Myocyte (in vitro differentiated cells): Measurements from ENCODE around the gene PPFIBP2. TPM values are rescaled to one million over a fixed set of nuclear protein-coding genes. Genes with fewer than 3 reads are reported as not detected.
"Not testable (repeated sequence)": the region's sequence is repeated elsewhere in the genome, so short reads cannot be mapped to it uniquely, and the experiment has no call there.

Experiments
- DNase-seq: peaks from one replicate; pipeline ENCODE4 v3.0.0-alpha.2; 2012; ENCODE audit warnings: low read depth
- total RNA-seq: library from RNA; depleted of rRNA; stranded (reverse); fragments of >200 nt; gene quantifications from 2 replicates; pipeline ENCODE4 v1.2.3, GENCODE V29; 2014

PPFIBP2 gene
- total RNA-seq, 1 donor from 2014 or later = 43.3 TPM

DNA sequence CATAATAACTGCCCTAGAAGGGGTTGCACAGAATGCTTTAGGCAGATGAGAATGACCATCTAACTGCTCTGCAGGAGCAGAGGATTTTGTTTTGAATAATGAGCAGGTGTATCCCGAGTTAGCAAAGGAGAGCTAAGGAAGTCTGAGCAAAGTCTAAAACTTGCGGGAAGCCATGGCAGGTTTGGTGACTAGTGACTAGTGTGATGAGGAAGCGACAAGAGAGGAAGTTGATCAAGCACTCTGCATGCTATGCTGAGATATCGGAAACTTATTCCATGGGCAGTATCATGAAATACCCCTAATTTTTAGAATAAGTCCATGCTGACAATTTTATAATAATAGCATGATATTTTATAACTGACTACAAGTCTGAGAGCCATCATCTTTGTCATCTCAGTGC, 15.6 kb upstream of the PPFIBP2 start:
- no peak for DNase-seq

- DNase-seq = no peak
Measured at GRCh38 chr11:7499081-7499480, 14.7 kb upstream of the PPFIBP2 start.

DNA sequence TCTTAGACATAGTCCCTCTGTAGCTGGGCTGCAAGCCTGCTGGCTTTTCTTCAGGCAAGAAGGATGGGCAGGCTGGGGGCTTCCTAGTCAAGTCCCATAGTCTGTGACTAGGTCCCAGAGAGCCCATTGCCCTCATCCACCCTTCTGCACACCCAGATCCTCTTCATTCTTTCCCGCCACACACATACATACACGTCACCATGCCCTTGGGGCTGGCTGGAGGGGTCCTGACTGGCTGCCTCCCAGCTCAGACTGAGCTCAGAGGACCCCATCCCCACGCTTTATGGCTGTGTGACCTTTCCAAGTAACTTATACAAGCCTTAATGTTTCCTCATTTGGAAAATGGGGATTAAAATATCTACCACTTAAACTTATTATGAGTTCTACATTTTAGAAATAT, 13.5 kb upstream of the PPFIBP2 start:
- DNase-seq = no peak

- DNase-seq = no peak
Measured at GRCh38 chr11:7501251-7501650, 12.5 kb upstream of the PPFIBP2 start.

DNA sequence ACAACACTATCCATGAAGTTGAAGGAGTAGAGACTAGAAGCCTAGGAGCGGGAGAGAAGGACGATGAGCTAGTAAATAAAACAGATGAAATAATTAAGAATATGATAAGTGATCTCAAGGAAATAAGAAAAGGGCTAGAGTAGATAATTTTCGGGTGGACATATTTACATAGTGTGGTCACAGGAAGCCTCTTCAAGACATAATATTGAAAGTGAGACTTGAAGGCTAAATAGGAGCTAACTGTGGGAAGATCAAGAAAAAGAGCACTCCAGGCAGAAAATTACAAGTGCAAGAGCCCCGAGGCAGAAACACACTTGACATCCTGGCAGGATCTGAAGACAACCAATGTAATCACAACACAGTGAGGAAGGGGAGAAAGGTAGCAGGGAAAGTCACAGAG, 11.9 kb upstream of the PPFIBP2 start:
- DNase-seq = no peak

- no peak for DNase-seq
Measured at GRCh38 chr11:7506243-7506642, 7.6 kb upstream of the PPFIBP2 start.

DNA sequence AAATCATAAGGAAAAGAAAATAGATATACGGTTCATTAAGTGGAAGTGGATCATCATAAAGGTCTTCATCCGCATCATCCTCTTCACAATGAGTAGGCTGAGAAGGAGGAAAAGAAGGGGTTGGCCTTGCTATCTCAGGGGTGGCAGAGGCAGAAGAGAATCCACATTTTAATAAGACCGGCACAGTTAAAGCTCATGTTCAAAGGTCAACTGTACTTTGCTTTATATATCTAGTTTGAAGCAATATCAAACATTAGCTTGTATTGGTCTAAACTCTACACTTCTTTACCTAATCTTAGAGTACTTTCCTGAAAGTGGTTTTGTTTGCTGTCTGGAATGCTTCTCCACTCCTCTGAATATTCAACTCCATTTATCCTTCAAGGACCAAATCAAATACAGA, 5.7 kb upstream of the PPFIBP2 start:
- no peak for DNase-seq

GRCh38 chr11:7509966-7510365, 3.8 kb upstream of the PPFIBP2 start:
- no peak for DNase-seq

DNA sequence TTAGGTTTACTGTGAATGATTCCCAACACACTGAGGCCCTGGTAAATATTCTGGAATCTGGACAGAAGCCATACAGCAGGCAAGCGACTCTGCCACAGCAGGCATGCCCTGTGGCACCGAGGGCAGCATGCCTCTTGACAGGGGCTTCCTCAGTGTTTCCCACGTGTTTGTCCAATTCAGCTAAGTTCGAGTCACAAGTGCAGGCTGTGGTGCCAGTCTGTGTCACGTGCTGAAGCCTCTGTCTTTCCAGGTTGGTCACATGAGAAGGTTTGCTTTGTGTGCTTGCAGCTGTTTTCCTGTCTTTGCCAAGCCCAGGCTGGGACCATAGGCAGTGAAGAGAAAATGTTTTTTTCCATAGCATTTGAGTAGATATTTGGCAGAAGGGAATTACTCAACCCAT, 2.4 kb upstream of the PPFIBP2 start:
- DNase-seq = peak; percentile 85

GRCh38 chr11:7512525-7513233, 1.1 kb upstream of the PPFIBP2 start:
- DNase-seq = peak; percentile 83

DNA sequence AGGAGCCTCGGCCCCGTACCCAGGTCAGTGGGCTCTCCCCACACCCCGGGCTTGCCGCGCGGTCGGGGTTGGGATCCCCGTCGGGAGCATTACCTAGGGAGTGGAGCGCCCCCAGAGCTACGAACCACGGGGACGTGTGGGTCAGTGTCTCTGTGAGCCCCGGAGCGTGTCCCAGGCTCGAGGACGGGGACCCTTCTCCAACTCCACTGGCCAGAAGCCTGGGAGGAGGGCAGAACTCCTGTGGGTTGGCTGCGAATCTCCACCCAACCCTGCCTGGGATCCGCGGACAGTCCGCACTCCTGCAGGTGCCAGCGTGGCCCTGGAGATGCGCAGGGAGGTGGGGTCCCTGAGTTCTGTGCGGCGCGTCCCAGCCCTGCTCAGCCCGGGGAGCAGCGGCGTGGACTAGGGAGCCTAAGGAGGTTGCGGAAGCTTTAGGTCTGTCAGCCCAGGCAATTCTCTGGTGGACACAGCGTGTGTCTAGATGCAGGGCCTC, 346 bp downstream of the PPFIBP2 start:
- no peak for DNase-seq

GRCh38 chr11:7515447-7515886, 1.7 kb downstream of the PPFIBP2 start:
- DNase-seq = peak; percentile 52

- no peak for DNase-seq
Measured at GRCh38 chr11:7516475-7516874, 2.7 kb downstream of the PPFIBP2 start.

- not testable (repeated sequence) for DNase-seq
Measured at GRCh38 chr11:7517743-7518142, 3.9 kb downstream of the PPFIBP2 start.

DNA sequence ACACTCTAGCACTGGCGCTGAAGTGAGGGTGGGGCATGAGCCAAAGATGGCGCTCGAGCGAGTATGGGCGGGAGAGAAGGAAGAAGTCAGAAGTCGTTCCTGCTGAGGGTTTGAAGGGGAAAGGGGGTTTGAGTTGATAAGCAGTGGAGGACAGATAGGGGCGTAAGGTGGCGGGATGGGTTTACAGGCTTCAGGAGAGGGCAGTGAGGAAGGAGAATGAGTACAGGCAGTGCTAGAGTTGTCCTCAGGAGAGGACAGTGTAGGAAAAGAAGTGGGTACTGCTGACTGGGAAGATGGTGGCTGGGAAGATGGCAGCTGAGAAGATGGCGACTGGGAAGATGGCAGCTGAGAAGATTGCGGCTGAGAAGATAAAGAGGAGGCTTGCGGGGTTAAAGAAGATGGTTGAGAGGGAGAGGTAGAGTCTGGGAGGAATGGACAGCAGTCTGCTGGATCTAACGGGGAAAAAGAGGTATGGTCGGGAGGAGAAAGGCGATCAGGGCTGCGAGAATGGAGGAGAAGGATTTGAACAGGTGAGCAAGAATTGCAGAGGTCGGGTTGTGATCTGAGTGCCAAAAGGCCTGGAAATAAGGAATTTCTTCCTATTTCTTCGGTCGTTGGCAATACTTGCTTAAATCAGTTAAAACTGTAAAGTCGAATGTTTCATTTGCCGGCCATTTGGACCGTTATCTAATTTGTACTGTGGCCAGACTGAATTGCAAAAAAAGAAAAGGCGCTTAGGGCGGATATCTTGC, 5.2 kb downstream of the PPFIBP2 start:
- DNase-seq = no peak

- no peak for DNase-seq
Measured at GRCh38 chr11:7520011-7520942, 6.5 kb downstream of the PPFIBP2 start.

DNA sequence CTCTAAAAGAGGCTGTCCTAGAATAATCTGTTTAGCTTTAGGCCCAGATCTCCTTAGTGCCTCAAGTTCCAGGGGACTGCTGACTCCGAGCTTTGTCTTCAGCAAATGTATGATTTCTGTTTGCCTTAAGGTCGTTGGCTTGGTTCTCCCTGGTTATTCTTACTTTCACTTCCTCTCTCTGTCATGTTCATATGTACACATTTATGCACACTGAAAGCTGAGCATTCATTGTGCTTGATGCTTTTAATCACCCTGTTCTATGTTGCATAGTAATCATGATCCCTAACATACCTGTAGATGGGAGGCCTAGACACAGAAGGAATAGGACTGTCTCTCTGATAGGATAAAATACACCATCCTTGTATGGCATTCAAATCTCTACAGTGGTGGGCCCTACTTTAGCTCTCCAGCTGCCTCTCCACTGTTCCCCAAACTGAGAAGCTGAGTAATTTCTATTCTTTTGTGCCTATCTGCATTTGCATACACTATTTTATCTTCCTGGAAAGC, 7.2 kb downstream of the PPFIBP2 start:
- DNase-seq = no peak

DNA sequence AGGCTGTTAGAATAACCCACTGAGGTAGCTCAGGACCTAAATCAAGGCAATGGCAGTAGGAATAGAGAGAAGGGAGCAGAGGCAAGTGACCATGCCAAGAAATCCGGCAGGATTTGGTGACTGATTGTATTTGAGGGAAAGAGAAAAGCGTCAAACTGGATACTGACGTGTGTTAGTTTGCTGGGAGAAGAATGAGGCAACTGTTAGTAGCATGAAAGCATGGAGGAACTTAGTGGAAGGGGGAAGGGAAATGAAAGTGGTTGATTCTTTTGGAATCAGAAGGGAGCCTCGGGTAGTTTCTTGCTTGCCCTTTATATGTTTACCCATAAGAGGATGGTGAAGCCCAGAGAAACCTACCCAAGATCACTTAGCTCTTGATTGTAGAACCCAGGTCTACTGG, 8.3 kb downstream of the PPFIBP2 start:
- DNase-seq = no peak

DNA sequence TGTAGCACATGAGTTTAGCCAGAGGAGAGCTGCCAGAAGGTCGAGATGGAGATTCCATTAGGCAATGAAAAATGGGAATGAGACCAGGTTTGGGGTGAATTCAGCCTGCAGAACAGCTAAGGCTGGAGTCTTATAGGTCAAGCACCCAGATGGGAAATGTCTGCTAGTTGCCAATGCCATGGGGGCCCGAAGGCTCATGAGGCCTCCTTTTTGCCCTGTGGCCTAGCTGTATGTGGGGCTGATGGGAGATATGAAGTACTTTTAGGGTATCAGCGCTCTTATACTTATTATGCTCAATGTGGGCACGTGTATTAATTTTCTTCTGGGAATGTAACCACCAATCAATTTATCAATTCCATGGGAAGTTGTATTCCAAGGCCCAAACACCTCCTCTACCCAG, 8.7 kb downstream of the PPFIBP2 start:
- no peak for DNase-seq

DNA sequence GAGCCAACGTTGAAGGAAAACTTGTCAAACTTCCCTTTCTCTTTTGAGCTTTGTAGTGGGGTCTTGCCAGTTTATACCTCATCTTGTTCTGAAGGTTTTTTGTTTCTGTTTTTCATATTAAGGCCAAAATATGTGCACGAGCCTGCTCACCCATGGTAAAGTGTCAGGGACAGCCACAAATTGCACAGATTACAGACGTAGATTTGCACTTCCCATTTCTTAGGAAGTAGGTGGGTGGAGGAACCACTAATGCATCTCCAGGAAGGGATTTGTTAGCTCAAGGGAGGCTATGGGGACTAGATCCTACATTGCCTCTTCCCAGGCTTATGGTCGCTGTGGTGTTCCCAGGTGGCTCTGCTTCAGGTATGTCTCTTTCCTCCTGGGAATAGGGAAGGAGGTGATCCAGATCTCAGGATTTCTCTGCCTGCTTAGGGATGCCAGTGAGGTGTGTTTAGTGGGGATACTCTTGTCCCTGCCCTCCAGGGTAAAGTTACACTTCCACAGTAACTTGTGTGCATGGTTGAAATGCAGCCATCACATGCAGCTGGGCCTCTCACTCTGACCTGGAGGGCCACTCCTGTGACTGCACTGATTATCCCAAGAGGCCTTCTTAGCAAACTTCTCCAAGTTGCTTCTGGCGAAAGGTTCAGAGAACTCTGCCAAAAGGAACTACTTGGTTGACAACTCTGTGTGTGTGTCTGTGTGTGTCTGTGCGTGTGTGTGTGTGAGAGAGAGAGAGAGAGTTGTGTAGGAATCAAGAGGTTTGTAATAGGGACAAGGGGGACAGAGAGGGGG, 9.8 kb downstream of the PPFIBP2 start:
- no peak for DNase-seq
